ENCODE results near the gene NR4A2. TPM values are rescaled to one million over a fixed set of nuclear protein-coding genes. Genes with fewer than 3 reads are reported as not detected.

Gene NR4A2
- polyA plus RNA-seq, 1 donor (not counting 4 experiments of a cell fraction or from before 2014, with no cell fraction given), result 4.5 TPM

DNA sequence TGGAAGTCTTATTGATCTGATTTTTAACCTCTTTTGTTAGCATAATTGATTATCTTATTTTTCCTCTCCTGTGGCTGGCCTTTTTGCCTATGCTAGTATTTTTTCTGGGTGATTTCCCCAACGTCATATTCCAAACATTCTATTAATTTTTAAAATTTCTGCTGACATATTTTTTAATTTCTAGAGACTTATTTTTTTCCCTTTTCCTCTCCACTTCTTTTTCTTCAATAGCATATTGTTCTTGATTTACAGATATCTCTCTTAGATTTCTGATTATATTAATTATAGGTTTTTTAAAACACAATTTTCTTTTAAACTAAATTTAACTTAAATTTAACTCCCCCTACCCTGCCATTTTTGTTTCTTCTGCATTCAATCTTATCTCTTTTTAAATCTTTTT, 47.2 kb upstream of the NR4A2 start:
- H3K79me2 ChIP-seq (ENCODE audit: control insufficient read depth, insufficient read depth, low read length), result no peaks in the 10 kb centered on the region
- no peak overlapping the region for H3K27ac ChIP-seq (ENCODE audit: control insufficient read depth, insufficient read depth, low read length)
- H3K4me1 ChIP-seq (ENCODE audit: control insufficient read depth, extremely low read depth, insufficient read depth, low read length), result no peaks in the 10 kb centered on the region
- no peak for FAIRE-seq
- H2AFZ ChIP-seq (ENCODE audit: control insufficient read depth, low read length), result no peak overlapping the region
- no peaks in the 10 kb centered on the region for H3K27me3 ChIP-seq (ENCODE audit: control insufficient read depth, extremely low read depth, insufficient read depth, low read length)
- dilution Hi-C loops (cut with MboI; ENCODE audit: extremely low pct_ligation_motif_present, low sequenced_read_pairs), result no loop called here
- H3K9me1 ChIP-seq (ENCODE audit: control insufficient read depth, extremely low read depth, insufficient read depth, low read length), result no peaks in the 10 kb centered on the region
- DNase-seq (ENCODE audit: low read depth, low spot score), result no peak
- no peak overlapping the region for H3K4me3 ChIP-seq (ENCODE audit: control insufficient read depth in 2 of 3, extremely low read depth in 1 of 3, insufficient read depth in 2 of 3, low read depth in 1 of 3, low read length in 3 of 3)
- TF ChIP-seq EZH2 (IDR thresholded peaks at IDR 0.05; ENCODE audit: low read length) (no peak), CTCF (optimal IDR thresholded peaks at IDR 0.05 in 1 of 3, IDR thresholded peaks at IDR 0.05 in 1 of 3, conservative IDR thresholded peaks at IDR 0.05 in 1 of 3; ENCODE audit: extremely low read depth in 1 of 3, insufficient read depth in 2 of 3, low read length in 3 of 3) (no peak)
- no peaks in the 10 kb centered on the region for H3K9me3 ChIP-seq (ENCODE audit: control insufficient read depth, low read depth, low read length)
- H4K20me1 ChIP-seq (ENCODE audit: control insufficient read depth, extremely low read depth, insufficient read depth, low read length), result no peaks in the 10 kb centered on the region
- H3K9ac ChIP-seq (ENCODE audit: control insufficient read depth, extremely low read depth, insufficient read depth, low read length), result no peak overlapping the region
- H3K4me2 ChIP-seq (ENCODE audit: control insufficient read depth, extremely low read depth, insufficient read depth, low read depth, low read length), result no peak overlapping the region
- no peaks in the 10 kb centered on the region for H3K36me3 ChIP-seq (ENCODE audit: control insufficient read depth in 2 of 2, extremely low read depth in 1 of 2, insufficient read depth in 2 of 2, low read length in 2 of 2)

DNA sequence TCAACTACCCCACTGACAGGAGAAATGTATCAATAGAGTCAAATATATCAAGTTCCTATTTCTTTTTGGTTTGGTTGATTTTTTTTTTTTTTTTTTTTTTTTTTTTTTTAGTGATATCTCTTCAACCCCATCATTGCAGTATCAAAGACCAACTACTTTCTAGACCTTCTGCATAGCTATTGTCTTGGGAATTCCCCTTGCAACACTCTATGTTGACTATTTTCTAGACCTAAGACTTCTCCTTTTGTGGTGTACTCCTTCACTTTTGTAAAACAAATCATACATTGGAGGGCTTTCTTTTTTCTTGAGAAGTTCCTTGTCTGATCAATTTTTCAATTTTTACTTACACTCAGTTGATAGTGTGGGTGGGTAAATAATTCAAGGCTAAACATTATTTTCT, 46.5 kb upstream of the NR4A2 start:
- TF ChIP-seq EZH2 (IDR thresholded peaks at IDR 0.05; ENCODE audit: low read length), result no peak
- no peak for TF ChIP-seq CTCF (optimal IDR thresholded peaks at IDR 0.05 in 1 of 3, IDR thresholded peaks at IDR 0.05 in 1 of 3, conservative IDR thresholded peaks at IDR 0.05 in 1 of 3; ENCODE audit: extremely low read depth in 1 of 3, insufficient read depth in 2 of 3, low read length in 3 of 3)
- H3K4me3 ChIP-seq (ENCODE audit: control insufficient read depth in 2 of 3, extremely low read depth in 1 of 3, insufficient read depth in 2 of 3, low read depth in 1 of 3, low read length in 3 of 3), result no peak overlapping the region
- DNase-seq (ENCODE audit: low read depth, low spot score) (no peak), FAIRE-seq (no peak)
- no peaks in the 10 kb centered on the region for H3K9me3 ChIP-seq (ENCODE audit: control insufficient read depth, low read depth, low read length)
- no peak overlapping the region for H2AFZ ChIP-seq (ENCODE audit: control insufficient read depth, low read length)
- H3K27me3 ChIP-seq (ENCODE audit: control insufficient read depth, extremely low read depth, insufficient read depth, low read length), result no peaks in the 10 kb centered on the region
- H3K9ac ChIP-seq (ENCODE audit: control insufficient read depth, extremely low read depth, insufficient read depth, low read length), result no peak overlapping the region
- no peaks in the 10 kb centered on the region for H3K36me3 ChIP-seq (ENCODE audit: control insufficient read depth in 2 of 2, extremely low read depth in 1 of 2, insufficient read depth in 2 of 2, low read length in 2 of 2)
- no peaks in the 10 kb centered on the region for H3K4me1 ChIP-seq (ENCODE audit: control insufficient read depth, extremely low read depth, insufficient read depth, low read length)
- H3K4me2 ChIP-seq (ENCODE audit: control insufficient read depth, extremely low read depth, insufficient read depth, low read depth, low read length), result no peak overlapping the region
- H3K79me2 ChIP-seq (ENCODE audit: control insufficient read depth, insufficient read depth, low read length), result no peaks in the 10 kb centered on the region
- no peaks in the 10 kb centered on the region for H4K20me1 ChIP-seq (ENCODE audit: control insufficient read depth, extremely low read depth, insufficient read depth, low read length)
- H3K9me1 ChIP-seq (ENCODE audit: control insufficient read depth, extremely low read depth, insufficient read depth, low read length), result no peaks in the 10 kb centered on the region
- no peak overlapping the region for H3K27ac ChIP-seq (ENCODE audit: control insufficient read depth, insufficient read depth, low read length)
- dilution Hi-C loops (cut with MboI; ENCODE audit: extremely low pct_ligation_motif_present, low sequenced_read_pairs), result no loop called here

Data from keratinocyte (primary cell).